Renal cortex interstitium (tissue), 11 donors: ENCODE data around the gene ACRBP. TPM values are rescaled to one million over a fixed set of nuclear protein-coding genes. Genes with fewer than 3 reads are reported as not detected.

ENCODE experiments used
- DNase-seq, 11 donors: peaks; one replicate each; pipeline ENCODE4 v3.0.0-alpha.2; 2013; ENCODE audit warnings: low read depth in 9 of 11, low spot score in 4 of 11; ENCODE audit errors: extremely low read depth in 1 of 11
- polyA plus RNA-seq, 3 donors: library from polyadenylated mRNA; unstranded; fragments of 120-200 nt; gene quantifications; one replicate each; pipeline ENCODE4 v1.2.1, GENCODE V29; 2013; ENCODE audit not compliant: insufficient read length in 3 of 3

Gene ACRBP
- polyA plus RNA-seq, 3 donors = 3.1 to 6.8 (median 4.9) TPM

DNA sequence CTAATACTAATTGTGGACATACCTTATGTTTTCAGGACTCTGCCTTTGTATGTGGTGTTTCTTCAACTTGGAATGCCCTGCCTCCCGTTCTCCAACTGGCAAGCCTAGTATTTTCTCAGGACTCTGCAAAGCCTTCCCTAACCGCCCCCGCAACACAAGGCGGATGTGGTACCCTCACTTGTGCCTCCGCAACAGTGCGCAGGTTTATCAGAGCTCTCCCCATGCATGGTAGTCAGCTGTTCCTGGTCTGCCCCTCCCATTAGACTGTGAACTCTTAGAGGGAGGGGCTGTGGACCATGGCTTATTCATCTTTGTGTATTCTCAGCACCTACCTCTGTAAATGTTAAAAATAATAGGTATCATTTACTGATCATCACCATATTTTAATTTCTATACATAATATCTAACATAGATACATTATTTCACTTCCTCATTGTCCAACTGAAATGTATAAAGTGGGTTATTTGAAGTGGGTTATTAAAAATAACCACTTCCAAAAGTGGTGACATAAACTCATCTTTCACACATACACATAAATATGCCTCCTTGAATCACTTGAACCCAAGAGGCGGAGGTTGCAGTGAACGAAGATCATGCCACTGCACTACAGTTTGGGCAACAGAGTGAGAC lies 20.5 kb downstream of the ACRBP start:
- DNase-seq = no peak

DNA sequence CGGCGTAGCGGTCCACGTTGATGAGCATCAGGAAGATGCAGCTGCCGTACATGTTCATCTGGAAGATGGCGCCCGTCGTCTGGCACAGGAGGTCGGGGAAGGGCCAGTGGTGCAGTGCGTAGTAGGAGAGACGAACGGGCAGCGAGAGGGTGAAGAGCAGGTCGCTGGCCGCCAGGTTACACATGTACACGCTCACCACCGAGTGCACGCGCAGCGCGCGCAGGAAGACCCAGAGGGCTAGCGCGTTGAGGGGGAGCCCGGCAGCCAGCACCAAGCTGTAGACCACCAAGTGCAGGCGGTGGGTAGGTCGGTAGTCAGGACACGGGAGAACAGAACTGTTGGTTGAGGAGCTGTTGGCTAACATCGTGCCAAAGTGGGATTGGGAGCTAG lies 26.4 kb downstream of the ACRBP start:
- DNase-seq = no peak

DNA sequence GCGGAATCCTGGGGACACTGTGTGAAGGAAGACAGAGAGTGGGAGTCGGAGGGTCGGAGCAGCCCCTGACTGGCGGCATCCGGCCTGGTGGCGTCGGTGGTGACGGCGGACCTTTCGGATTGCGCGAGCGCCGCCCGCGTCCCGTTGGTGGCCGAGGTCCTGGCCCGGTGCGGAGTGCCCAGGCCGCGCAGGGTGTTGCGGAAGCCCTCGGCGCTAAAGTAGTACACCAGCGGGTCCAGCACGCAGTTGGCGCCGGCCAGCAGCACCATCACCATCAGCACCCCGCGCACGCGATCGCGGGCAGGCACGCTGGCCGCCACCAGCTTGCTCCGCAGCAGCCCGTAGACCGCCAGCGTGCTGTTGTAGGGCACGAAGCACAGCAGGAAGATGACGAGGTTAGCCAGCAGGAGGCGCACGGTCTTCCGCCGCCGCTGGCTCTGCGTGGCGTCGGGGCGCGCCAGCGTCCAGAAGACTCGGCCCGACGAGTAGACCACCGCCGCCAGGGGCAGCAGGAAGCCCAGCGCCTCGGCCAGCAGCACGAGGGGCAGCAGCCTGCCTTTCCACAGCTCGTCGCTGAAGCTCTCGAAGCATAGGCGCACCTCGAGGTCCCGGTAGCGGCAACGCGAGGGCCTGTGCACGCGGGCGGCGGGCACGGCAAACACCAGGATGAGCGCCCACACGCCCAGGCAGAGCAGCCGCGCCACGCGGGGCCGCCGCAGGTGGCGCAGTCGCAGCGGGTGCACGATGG lies 26.9 kb downstream of the ACRBP start:
- peak in 8 of 11 donors; percentile 61 to 77 (median 72) for DNase-seq

DNA sequence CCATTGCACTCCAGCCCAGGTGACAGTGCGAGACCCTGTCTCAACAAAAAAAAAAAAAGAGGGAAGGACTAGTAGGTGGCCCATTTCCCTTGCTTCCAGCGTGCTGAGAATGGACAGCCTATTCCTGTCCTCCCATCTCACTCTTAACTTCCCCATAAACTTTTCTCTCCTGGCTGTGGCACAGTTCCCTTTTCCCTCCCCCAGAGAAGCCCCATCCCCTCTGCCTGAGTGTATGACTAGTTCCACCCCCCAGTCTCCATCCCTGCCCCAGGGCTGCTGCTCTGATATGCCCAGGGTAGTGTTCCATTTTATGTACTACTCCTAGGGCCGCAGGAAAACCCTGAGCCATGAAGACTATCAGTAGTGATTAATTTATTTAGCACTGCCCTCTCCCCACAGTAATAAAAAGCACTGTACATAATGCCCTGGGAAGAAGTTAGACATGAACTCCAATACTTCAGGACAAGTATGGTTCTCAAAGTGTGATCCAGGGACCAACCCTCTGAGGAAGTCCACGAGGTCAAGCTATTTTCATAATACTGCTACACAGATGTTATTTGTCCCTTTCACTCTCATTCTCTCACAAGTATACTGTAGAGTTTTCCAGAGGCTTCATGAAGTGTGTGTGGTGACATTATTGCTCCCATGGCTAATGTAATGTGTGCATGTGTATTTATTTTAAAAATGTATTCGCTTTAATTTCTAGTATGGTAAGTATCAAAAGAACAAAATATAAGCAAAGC lies 28.6 kb downstream of the ACRBP start:
- no peak for DNase-seq

DNA sequence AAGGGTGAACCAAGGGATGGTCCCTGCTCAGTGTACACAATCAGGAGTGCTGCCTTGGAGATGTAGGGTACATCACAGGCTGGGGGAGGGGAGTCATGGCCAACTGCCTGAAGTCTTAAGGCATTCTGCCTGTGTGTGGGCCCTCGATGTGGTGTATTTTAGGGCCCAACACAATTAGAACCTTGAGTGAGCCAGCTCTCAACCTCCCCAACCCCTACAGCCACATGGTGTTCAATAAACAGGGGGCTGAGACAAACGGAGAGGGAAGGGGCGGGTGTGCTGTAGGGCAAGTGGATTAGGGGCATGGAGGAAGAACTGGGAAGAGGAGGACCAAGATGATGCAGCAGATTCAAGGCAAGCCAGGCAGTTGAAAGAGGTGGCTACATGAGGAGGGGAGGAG lies 31.4 kb downstream of the ACRBP start:
- DNase-seq = no peak

DNA sequence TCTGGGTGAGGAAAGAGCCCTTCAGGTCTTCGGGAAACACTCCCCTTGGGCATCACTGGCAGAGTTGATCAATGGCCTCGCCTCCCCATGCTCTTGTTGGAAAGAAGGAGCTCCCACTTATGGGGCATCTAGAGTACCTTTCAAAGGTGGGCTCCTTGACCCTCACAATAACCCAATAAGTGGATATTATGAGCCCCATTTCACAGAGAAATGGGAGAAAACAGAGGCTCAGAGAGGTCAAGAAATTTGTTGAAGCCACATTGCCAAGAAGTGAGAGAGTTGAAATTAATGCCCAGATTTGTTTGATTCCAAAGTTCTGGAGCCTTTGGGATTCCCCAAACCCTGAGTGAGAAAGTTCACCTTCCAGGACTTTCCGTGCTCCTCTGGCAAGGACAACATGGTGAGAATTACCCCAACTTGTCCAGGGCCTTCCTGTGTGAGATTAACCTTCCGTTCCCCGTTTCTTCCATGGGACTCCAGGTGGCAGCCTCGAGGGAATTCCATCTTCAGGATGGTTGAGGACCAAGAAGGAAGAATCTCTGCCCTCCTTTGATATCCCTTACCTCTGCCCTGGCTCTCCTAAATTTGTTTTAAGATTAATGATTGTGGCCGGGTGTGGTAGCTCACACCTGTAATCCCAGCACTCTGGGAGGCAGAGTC lies 32.6 kb downstream of the ACRBP start:
- no peak for DNase-seq

DNA sequence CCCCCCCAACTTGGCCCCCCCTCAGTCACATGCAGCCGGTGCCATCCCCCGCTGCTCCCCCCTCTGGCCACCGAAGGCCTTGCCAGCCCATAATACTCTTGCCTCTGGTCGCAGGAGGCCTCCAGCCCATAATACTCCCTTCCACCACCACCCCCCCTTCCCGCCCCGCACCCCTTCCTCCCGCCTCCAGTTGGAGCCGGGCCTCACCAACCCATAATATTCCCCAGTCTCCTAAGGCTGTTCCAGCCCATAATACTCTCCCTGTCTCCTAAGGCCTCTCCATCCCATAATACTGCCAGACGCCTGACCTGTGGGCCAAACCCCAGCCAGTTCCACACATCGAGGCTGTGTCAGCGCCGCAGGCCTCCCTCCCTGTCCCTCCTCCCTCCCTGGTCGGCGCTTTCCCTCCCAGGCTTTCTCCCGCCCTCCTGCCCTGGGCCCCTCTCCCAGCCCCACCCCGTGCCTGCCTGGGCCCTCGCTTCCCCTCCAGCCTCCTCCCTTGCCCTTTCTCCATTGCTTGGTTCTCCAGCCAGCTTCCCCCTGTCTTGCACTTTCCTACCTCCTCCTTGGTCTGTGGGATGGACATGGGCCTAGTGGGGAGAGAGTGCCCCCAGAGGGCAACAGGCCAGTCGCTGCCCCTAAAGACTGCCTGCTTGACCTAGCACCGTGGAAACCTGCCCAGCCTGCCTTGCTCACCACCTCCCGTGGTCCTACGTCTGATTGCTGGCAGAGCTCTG lies 33.3 kb downstream of the ACRBP start:
- DNase-seq = peak; percentile 89 to 98 (median 95)

DNA sequence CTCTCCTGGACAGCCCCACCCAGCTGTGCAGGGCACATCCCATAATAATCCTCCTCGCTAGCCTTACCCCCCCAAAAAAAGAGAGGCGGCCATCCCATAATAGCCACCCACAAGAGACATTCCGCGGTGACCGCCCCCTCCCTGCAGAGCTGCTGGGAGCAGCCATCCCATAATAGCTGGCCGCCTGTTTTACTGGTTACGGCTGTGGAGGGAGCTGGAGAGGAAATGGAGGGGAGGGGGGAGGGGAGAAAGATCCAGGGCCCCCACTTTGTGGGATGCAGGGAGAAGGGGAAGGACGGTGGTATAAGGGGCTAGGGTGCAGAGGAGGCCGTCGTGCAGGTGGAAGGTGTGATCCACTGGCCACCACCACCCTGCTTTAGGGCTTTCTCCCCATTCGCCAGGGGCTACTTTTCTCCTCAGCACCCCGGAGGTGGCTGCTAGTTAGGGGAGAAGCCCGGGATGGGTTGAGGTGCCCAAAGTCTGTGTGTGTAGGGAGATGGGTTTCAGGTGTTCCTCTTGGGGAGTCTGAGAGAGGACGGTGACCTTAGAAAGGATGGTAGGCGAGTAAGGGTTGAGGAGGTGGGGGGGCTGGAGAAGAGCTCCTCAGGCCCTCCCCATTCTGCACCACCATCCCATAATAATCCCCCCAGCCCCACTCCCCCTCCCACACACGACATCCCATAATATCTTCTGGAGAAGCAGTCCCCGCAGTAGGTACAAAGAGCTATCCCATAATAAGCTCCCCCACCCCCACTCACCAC lies 34.0 kb downstream of the ACRBP start:
- peak; percentile 72 to 91 (median 82) for DNase-seq

DNA sequence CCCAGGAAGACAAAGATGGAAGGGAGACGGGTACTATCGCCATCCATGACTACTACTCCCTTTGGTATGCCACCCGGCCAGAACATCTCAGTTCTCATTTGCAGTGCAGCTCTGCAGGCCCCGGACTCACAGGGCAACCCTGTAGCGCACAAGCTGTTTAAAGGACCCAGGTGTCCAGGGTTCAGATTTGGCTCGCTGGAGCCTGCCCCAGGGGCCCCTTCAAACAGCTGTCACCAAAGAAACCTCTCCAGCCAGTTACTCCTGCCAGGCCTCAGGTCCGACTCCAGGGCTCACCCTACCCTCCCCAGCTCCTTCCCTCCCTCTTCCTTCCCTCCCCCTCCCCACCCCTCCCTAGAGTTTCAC lies 34.6 kb downstream of the ACRBP start:
- no peak for DNase-seq

DNA sequence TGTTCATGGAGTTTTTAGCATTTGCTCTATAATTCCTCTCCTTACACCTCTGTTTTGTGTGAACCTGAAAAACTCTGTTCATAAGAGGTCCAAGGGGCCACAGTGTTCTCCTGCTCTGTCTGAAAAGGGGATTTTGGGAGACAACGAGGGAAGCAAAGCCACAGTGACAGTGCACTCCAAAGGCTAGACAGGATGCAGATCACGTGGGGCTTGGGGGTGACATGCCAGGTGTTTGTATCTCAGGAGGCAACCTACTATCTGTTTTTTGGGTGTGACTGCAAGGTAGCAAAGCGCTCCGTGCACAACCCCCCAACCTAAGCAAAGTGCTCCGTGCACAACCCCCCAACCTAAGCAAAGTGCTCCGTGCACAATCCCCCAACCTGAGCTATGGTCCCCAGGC lies 35.0 kb downstream of the ACRBP start:
- no peak for DNase-seq

DNA sequence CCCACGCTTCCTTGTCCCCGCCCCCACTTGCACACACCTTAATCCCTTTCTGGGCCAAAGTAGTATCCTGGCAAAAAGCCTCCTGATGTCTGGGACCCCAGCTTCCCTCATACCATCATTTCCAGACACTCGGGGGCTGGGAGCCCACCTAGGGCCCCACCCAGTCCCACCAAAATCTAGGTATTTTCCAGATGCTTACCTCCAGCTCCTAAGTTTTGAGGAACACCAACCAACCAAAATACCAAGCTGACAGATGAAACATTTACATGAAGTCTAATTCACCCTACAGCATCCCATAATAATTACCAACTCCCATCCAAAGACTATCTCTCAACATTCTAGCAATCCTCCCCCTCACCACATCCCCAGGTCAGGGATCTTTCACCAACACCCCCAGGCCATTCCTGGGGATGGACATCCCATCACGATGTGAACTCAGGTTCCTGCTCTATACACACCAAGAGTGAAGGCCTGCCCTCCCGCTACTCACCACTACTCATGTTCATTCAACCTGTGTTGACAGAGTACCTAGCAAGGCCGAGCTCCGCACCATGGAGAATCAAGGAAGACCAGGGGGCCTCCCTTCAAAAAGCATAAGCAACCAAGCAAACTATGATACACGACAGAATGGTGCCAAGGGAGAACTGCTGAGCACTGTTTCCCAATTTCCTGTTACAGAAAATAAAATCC lies 38.5 kb downstream of the ACRBP start:
- no peak for DNase-seq

DNA sequence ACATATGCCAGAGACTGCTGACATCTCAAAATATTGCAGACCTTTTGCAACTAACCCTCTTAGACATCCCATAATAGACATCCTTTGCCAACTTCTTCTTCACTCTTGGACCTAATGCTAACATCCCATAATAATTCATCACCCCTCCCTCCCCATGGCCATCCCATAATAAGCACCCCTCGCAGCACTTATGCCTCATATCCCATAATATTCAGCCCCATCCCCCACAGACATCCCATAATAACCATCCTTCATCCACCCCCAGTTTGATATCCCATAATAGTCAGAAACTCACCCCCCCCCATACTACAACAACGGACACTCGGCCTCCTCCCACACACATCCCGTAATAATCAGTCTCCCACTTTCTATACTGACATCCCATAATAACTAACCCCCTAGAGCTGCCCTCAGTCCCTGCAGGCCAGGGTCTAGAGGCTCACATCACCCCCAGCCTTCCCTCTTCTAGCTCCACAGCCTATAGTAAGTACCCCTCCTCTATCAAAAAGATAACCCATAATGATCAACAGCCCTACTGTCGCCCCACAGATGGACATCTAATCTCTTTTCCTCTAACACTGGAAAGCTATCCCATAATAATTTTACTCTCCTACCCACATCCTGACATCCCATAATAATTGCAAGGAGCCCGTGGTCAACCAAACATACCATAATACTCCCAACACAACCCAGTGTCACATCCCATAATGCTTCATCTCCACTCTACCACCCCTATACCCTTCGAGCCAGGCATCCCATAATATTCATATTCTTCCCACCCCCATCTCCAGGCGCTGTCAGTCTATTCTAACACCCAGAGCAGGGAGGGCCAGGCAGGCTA lies 39.3 kb downstream of the ACRBP start:
- peak in 7 of 11 donors; percentile 40 to 78 (median 62) for DNase-seq

DNA sequence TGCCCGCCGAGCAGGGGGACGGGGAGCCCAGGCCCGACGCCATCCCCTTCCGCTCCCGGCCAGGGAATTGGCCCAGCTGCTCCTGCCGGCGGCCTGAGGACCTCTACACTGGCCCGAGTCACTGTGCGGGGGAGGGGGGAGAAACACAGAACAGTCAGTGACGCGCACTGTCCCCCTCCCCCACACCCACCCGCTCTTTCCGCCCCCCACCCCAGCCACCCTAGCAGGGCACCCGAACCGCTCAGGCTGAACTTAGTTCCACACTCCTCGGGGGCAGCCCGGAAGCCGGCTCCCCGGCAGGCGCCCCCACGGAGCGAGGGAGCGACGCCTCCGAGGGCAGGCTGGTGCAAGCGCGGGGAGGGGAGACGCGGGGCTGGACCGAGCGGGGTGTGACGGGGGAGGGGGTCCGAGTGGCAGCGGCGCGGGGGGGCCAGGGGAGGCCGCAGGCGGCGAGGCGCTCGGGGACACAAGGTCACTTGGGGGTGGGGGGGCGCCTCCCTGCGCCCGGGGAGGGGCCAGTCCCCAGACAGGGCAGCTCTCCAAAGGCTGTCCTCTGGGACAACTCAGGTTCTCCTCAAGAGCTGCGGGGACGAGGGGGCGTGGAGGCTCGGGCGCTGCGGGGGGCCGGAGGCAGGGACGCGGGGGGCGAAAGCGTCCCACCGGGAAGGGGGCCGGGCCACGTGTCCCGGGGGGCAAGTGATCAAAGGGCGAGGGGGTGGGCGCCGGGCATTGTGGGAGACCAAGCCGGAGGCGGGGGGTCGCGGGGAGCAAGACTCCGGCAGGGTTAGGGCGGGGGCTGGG lies 40.7 kb downstream of the ACRBP start:
- DNase-seq = peak in 3 of 11 donors; percentile 36 to 57 (median 50)

DNA sequence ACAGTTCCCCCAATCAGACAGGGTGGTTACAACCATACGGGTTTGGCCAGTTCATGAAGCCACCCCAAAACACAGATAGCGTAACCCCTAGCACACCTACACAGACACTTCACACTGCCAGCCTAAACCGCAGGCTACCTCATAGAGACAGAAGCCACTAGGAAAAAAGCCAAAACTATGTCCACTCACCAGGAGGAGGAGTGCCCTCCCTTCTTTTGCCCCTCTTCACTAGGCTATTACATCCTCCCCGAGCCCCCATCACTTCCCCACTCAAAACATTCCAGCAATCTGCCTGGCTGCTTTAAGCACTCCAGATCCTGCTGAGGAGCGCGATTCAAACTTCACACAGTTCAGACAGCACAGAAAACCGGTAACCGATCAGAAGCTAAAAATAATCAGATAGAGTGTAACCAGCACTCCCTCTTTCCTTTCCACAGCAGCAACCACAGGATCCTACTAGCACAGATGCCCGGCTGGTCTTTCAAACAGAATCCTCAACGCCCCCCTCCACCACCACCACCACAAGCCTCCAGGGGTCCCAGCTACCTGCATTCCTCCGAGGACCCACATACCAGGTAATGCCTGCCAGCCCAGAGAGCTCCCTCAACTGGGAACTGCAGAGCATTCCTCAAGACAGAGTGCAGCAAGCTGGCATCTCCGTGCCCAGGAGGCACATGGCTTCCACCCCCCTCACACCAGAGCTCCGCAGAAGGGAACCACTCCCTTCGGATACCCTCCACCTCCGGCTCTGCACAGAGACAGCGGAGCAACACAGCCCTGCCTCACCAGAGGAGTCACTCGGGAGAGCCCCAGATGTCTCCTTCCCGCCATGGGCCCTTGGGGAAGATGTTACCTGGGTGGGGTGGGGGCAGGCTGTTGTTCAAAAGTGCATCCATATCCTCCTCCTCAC lies 41.6 kb downstream of the ACRBP start:
- DNase-seq = no peak
